ENCODE data around the gene LAP3. TPM values are rescaled to one million over a fixed set of nuclear protein-coding genes. Genes with fewer than 3 reads are reported as not detected.

LAP3 gene
- total RNA-seq: 89.1 and 116 TPM in 2 replicates

GRCh38 chr4:17576932-17577664 is at the start of gene LAP3:
TSS of gene LAP3 (plus strand) at chr4:17577198. CDS start at chr4:17577466, 268 bp downstream.

GRCh38 chr4:17614416-17615299 is 37.7 kb downstream of the LAP3 start, which contains the start of gene MED28:
TSS of gene MED28 (plus strand) at chr4:17614641. CDS start at chr4:17614655, 14 bp downstream.

Other genes with a start within 250 kb of the LAP3 start
- gene QDPR, start 65.1 kb upstream of the LAP3 start, total RNA-seq: 44.9 and 49.9 TPM in 2 replicates
- not detected in 2 replicates for gene CLRN2, start 62.0 kb upstream of the LAP3 start, total RNA-seq
- gene MED28, start 37.4 kb downstream of the LAP3 start, total RNA-seq: 13.6 and 14.1 TPM in 2 replicates
- gene FAM184B, start 204.4 kb downstream of the LAP3 start, total RNA-seq: under 0.01 TPM in 1 of 2 replicates, not detected in the other
- 20.4 and 22.5 TPM in 2 replicates for gene DCAF16, start 233.6 kb downstream of the LAP3 start, total RNA-seq
- gene NCAPG, start 233.8 kb downstream of the LAP3 start, total RNA-seq: 22.2 and 87.8 TPM in 2 replicates

All from uterine smooth muscle cell (primary cell).